ENCODE measurements around the gene CAMK2B. TPM values are rescaled to one million over a fixed set of nuclear protein-coding genes. Genes with fewer than 3 reads are reported as not detected.

CAMK2B gene
- total RNA-seq, 1 donor from 2014 or later = 0.30 TPM

GRCh38 chr7:44238116-44238695, 87.2 kb downstream of the CAMK2B start:
- TF ChIP-seq CTCF (IDR thresholded peaks at IDR 0.05) = no peak
- no peaks in the 10 kb centered on the region for H3K9me3 ChIP-seq
- H3K4me3 ChIP-seq = no peak overlapping the region
- peaks cover 4% of the 10 kb centered on the region for H3K27me3 ChIP-seq (ENCODE audit: low read depth)
- H3K4me1 ChIP-seq = peaks cover 9% of the 10 kb centered on the region
- DNase-seq (no peak), ATAC-seq (no peak)
- no peak overlapping the region for H3K27ac ChIP-seq
- H3K36me3 ChIP-seq = no peaks in the 10 kb centered on the region
- intact Hi-C loops (cut with DNase I) = no loop called here

- no peak for TF ChIP-seq CTCF (IDR thresholded peaks at IDR 0.05)
- DNase-seq (no peak), ATAC-seq (no peak)
- no peaks in the 10 kb centered on the region for H3K9me3 ChIP-seq
- intact Hi-C loops (cut with DNase I) = no loop called here
- H3K27me3 ChIP-seq (ENCODE audit: low read depth) = peaks cover 4% of the 10 kb centered on the region
- H3K4me1 ChIP-seq = peaks cover 9% of the 10 kb centered on the region
- no peak overlapping the region for H3K27ac ChIP-seq
- H3K36me3 ChIP-seq = no peaks in the 10 kb centered on the region
- no peak overlapping the region for H3K4me3 ChIP-seq
Measured at GRCh38 chr7:44237696-44238095, 87.7 kb downstream of the CAMK2B start.

GRCh38 chr7:44236333-44236728, 89.1 kb downstream of the CAMK2B start:
- no peaks in the 10 kb centered on the region for H3K36me3 ChIP-seq
- no peaks in the 10 kb centered on the region for H3K9me3 ChIP-seq
- DNase-seq = no peak
- peaks cover 7% of the 10 kb centered on the region for H3K4me1 ChIP-seq
- no peak overlapping the region for H3K27ac ChIP-seq
- H3K27me3 ChIP-seq (ENCODE audit: low read depth) = peaks cover 4% of the 10 kb centered on the region
- H3K4me3 ChIP-seq = no peak overlapping the region
- TF ChIP-seq CTCF (IDR thresholded peaks at IDR 0.05) = no peak
- intact Hi-C loops (cut with DNase I) = no loop called here
- ATAC-seq = no peak

DNA sequence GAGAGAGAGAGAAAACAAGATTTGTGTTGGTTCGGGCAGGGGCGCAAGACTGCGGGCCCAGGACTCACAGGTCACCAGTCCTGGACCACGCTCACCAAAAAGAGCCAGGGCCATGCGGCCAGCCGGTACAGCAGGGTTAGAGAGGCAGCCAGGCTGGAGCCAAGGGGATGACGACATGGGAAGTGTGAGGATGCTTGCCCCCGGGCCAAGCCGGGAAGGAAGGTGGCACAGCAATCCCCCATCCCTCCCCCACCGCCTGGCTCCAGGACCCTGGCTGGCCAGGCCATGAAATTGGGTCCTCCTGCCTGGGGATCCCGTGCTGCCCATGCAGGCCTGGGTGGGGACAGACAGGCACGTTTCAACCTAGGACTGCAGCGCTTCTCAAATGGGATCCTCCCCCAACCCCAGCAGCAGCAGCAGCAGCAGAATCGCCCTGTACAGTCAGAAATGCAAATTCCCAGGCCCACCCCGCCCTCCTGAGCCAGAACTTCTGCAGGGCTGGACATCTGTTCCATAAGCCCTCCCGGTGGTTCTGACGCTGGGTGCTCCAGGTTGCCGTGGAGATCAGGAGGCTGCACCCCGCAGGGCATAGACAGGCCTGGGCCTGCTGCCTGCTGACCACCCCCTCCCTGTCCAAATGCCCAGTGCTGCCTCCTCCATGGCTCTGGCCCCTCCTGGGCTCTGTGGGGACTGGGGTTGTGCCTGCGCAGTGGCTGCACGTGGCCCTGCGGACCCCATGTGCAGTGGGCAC, 89.6 kb downstream of the CAMK2B start:
- DNase-seq (no peak), ATAC-seq (no peak)
- Histone ChIP-seq H3K4me1 (peaks cover 1% of the 10 kb centered on the region), H3K27me3 (ENCODE audit: low read depth) (peaks cover 4% of the 10 kb centered on the region), H3K9me3 (no peaks in the 10 kb centered on the region), H3K4me3 (no peak overlapping the region), H3K36me3 (no peaks in the 10 kb centered on the region), H3K27ac (no peak overlapping the region)
- TF ChIP-seq CTCF (IDR thresholded peaks at IDR 0.05) = no peak
- intact Hi-C loops (cut with DNase I) = no loop called here

DNA sequence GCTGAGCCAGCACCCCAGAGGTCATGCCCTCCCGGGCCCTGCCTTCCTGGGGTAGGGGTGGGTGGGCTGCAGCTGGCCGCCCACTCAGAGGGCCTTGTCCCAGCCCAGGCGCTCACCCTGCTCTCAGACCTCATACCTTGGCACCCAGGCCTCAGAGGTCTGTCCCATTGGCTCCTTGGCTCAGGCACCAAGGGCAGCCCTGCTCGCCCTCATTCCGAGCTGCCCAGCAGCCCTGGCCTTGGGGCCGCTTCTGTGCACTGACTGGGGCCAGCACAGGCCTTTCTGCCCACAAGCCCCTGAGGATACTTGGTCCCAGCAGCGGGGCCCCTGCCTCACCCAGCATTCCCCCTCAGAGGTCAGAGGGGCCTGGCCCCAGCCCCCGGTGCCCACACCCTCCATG, 90.3 kb downstream of the CAMK2B start:
- Histone ChIP-seq H3K27me3 (ENCODE audit: low read depth) (peaks cover 4% of the 10 kb centered on the region), H3K36me3 (no peaks in the 10 kb centered on the region), H3K9me3 (no peaks in the 10 kb centered on the region), H3K27ac (no peak overlapping the region), H3K4me3 (no peak overlapping the region), H3K4me1 (no peaks in the 10 kb centered on the region)
- ATAC-seq (no peak), DNase-seq (no peak)
- intact Hi-C loops (cut with DNase I) = no loop called here
- TF ChIP-seq CTCF (IDR thresholded peaks at IDR 0.05) = no peak
